B cell (primary cell): Measurements from ENCODE around the gene SUOX. TPM values are rescaled to one million over a fixed set of nuclear protein-coding genes. Genes with fewer than 3 reads are reported as not detected.

Experiments used
- ATAC-seq: fragments of 200-7000 bp; cut with Tn5 transposase; one replicate; pipeline ENCODE4 v1.10.0; 2021; ENCODE audit warnings: low read depth, mild to moderate bottlenecking, moderate number of reproducible peaks, moderate library complexity
- CTCF ChIA-PET: fragments of 350-600 bp; sonication (Branson Sonifier 250); formaldehyde crosslinking; loops from one replicate; lab custom pipeline; 2021; ENCODE audit warnings: antibody characterized with exemption, inconsistent platforms; lab: Charles Lee
- POLR2A ChIA-PET: fragments of 350-600 bp; sonication (Branson Sonifier 250); formaldehyde crosslinking; loops from one replicate; lab custom pipeline; 2021; ENCODE audit warnings: antibody characterized with exemption; lab: Charles Lee
- DNase-seq: peaks from one replicate; pipeline ENCODE4 v3.0.0; 2013
- H2AFZ ChIP-seq: 2 replicates; pipeline ENCODE4 v1.6.1; 2012; ENCODE audit warnings: mild to moderate bottlenecking, low read depth, low read length; ENCODE audit not compliant: insufficient read depth, poor library complexity, severe bottlenecking
- H3K27ac ChIP-seq, 2 donors: 1 replicate in 1 of 2; 2 replicates in 1 of 2; pipeline ENCODE4 v1.5.1; 2012 to 2013; ENCODE audit warnings: low read length in 2 of 2, mild to moderate bottlenecking in 2 of 2, moderate library complexity in 1 of 2
- H3K27me3 ChIP-seq, 4 experiments: fragments of 200-600 bp in 1 of 4; sonication (generic) in 1 of 4; replicated peaks in 1 of 4; 1 replicate in 2 of 4; 2 replicates in 2 of 4; pipeline versions ENCODE4 v1.6.1 to v1.7.0; 2013 to 2016; ENCODE audit warnings: low read length in 3 of 4, mild to moderate bottlenecking in 2 of 4, mixed read lengths in 1 of 4, moderate library complexity in 1 of 4; ENCODE audit not compliant: insufficient read depth in 4 of 4, control insufficient read depth in 3 of 4; ENCODE audit errors: control extremely low read depth in 1 of 4
- H3K36me3 ChIP-seq, 2 experiments: replicated peaks in 1 of 2; 1 replicate in 1 of 2; 2 replicates in 1 of 2; pipeline versions ENCODE4 v1.6.1 to v1.7.1; 2013; ENCODE audit warnings: low read length in 1 of 2; ENCODE audit not compliant: insufficient read depth in 2 of 2, control insufficient read depth in 1 of 2; ENCODE audit errors: control extremely low read depth in 1 of 2, extremely low read depth in 1 of 2
- H3K4me1 ChIP-seq, 2 donors: fragments of 200-600 bp in 1 of 2; sonication (generic) in 1 of 2; 1 replicate in 1 of 2; 2 replicates in 1 of 2; pipeline versions ENCODE4 v1.5.1 to v1.6.1; 2013 to 2017; ENCODE audit warnings: low read length in 2 of 2; ENCODE audit not compliant: control insufficient read depth in 2 of 2, insufficient read depth in 2 of 2
- H3K4me2 ChIP-seq: replicated peaks from 2 replicates; pipeline ENCODE3; 2012; ENCODE audit warnings: mild to moderate bottlenecking, low read depth, low read length; ENCODE audit not compliant: poor library complexity, severe bottlenecking
- H3K4me3 ChIP-seq, 5 experiments: fragments of 200-600 bp in 1 of 5; sonication (generic) in 1 of 5; 1 replicate in 3 of 5; 2 replicates in 2 of 5; pipeline versions ENCODE4 v1.5.1 to v1.7.0; 2011 to 2016; ENCODE audit warnings: low read length in 4 of 5, mild to moderate bottlenecking in 4 of 5, low read depth in 2 of 5, control low read depth in 1 of 5, moderate library complexity in 1 of 5; ENCODE audit not compliant: insufficient read depth in 1 of 5; ENCODE audit errors: control extremely low read depth in 1 of 5, extremely low read depth in 1 of 5
- H3K79me2 ChIP-seq: fragments of 200-600 bp; sonication (generic); one replicate; pipeline ENCODE4 v1.6.0; 2016; ENCODE audit warnings: low read length; ENCODE audit not compliant: control insufficient read depth, insufficient read depth
- H3K9ac ChIP-seq: fragments of 200-600 bp; sonication (generic); 2 replicates; pipeline ENCODE4 v1.6.1; 2017; ENCODE audit warnings: mild to moderate bottlenecking, low read length, moderate library complexity
- H3K9me3 ChIP-seq, 3 donors: one replicate each; pipeline versions ENCODE4 v1.6.1 to v1.7.1; 2013; ENCODE audit warnings: low read length in 2 of 3; ENCODE audit not compliant: control insufficient read depth in 2 of 3, insufficient read depth in 1 of 3; ENCODE audit errors: control extremely low read depth in 1 of 3
- H4K20me1 ChIP-seq: 2 replicates; pipeline ENCODE4 v1.6.0; 2012; ENCODE audit warnings: mild to moderate bottlenecking, low read length; ENCODE audit not compliant: insufficient read depth, control insufficient read depth, poor library complexity, severe bottlenecking
- H3K27ac Mint-ChIP-seq: one replicate; pipeline ENCODE4 v1.8.0; 2021; ENCODE audit warnings: mixed read lengths
- H3K27me3 Mint-ChIP-seq: one replicate; pipeline ENCODE4 v1.8.0; 2021; ENCODE audit warnings: mixed read lengths
- H3K4me1 Mint-ChIP-seq: one replicate; pipeline ENCODE4 v1.8.0; 2021; ENCODE audit warnings: mixed read lengths
- H3K4me3 Mint-ChIP-seq: one replicate; pipeline ENCODE4 v1.8.0; 2021; ENCODE audit warnings: mixed read lengths
- H3K9me3 Mint-ChIP-seq: one replicate; pipeline ENCODE4 v1.8.0; 2022; ENCODE audit warnings: mixed read lengths; ENCODE audit not compliant: insufficient read depth
- EZH2 ChIP-seq: IDR thresholded peaks from 2 replicates; pipeline ENCODE4 v1.6.1; 2012; ENCODE audit warnings: borderline replicate concordance, low read depth, mild to moderate bottlenecking, moderate library complexity, low read length; ENCODE audit not compliant: insufficient read depth, poor library complexity, severe bottlenecking
- WGBS: methylation state at CpG from one replicate; pipeline ENCODE4 v1.1.5; 2013; ENCODE audit warnings: missing lambda C conversion rate; ENCODE audit not compliant: insufficient coverage; 5-methylcytosine and 5-hydroxymethylcytosine counted together
- intact Hi-C: fragments of 100-400 bp; cut with micrococcal nuclease; formaldehyde crosslinking; loops from one replicate; pipeline ENCODE4 v1.10.0; 2022
- polyA plus RNA-seq: library from polyadenylated mRNA; depleted of rRNA; stranded (reverse); fragments of >200 nt; gene quantifications from 2 replicates; pipeline ENCODE4 v1.2.3, GENCODE V29; 2012
- total RNA-seq, 2 donors: library from RNA; stranded (reverse); fragments of 120-200 nt in 1 of 2; gene quantifications; 1 replicate in 1 of 2; 2 replicates in 1 of 2; pipeline versions ENCODE4 v1.2.3 to v1.2.4, GENCODE V29; 2013 to 2022
- TF ChIP-seq, protein P1 (sequence below): fragments of 200-600 bp; IDR thresholded peaks from one replicate; pipeline ENCODE4 v1.8.0; 2022; ENCODE audit warnings: antibody characterized with exemption, mild to moderate bottlenecking

SUOX gene
- total and polyA plus RNA-seq, 2 donors (not counting 1 experiment from before 2014, with no cell fraction given): 3.1 to 7.5 TPM

DNA sequence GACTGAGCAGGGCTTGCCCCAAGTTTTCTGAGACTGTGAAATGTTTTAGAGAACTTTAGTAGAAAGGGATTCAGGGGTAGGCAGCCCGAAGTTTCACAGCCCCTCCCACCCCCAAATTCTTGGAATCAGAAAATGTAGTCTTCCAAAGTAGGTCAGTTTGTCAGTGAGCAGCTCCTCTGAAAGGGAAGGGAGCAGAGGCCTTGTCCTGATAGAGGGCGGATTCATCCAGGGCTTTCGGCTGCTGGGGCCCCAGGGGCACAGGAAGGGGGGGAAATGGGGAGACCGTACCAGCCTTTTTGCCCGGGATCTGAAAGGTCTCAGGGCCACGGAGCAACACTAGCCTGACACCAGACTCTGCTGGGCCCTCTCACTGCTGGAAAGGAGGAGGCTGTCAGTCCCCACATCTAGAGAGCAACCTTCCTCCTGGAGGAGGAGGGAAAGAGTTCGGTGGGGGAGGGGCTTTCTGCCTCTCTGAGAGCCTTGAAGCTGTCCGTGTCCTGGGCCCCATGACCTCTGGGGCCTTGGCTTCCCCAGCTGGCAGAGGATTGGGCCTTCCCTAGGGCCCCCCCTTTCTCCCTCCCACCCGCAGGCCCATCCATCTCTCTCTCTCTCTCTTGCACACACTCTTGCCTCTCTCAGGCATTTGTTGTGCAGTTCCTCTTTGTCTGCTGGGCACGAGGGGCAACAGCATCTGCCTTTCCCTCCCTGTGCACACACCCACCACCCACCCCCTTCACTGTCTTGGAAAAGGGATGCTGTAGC is 23.5 kb downstream of the SUOX start, which contains the start of gene IKZF4:
IKZF4 (plus strand) TSS at position 621 of the 762 bp plus-strand sequence. CDS start 451 bp downstream, outside the sequence.
- WGBS: 47% methylated on average over 5 of the region's 10 CpGs
- H3K27ac Mint-ChIP-seq: peak within 1 kb of the TSS; percentile 76
- Histone ChIP-seq H3K9me3 (no peaks in the 10 kb centered on the region), H3K79me2 (no peaks in the 10 kb centered on the region), H3K27me3 (no peaks in the 10 kb centered on the region), H2AFZ (peak within 1 kb of the TSS; percentile 87), H3K36me3 (no peaks in the 10 kb centered on the region), H4K20me1 (no peaks in the 10 kb centered on the region), H3K4me2 (peak within 1 kb of the TSS; percentile 81), H3K4me1 (peaks cover 9 to 18% of the 10 kb centered on the region in 2 donors), H3K9ac (peak within 1 kb of the TSS; percentile 40), H3K27ac (no peak within 1 kb of the TSS), H3K4me3 (peak within 1 kb of the TSS in 4 of 5 experiments; percentile 14 to 47 (median 22))
- ATAC-seq: peak; percentile 51
- H3K9me3 Mint-ChIP-seq: no peaks in the 10 kb centered on the region
- no peaks in the 10 kb centered on the region for H3K27me3 Mint-ChIP-seq
- CTCF ChIA-PET: no interaction called here
- no peak for DNase-seq
- intact Hi-C loops: no loop called here
- H3K4me3 Mint-ChIP-seq: peak within 1 kb of the TSS; percentile 82
- peaks cover 11% of the 10 kb centered on the region for H3K4me1 Mint-ChIP-seq
- POLR2A ChIA-PET: interaction anchor here (0.6 kb wide), 1 partner anchor 14 kb away, joined by 4 read pairs; no protein-coding TSS in a partner anchor
- TF ChIP-seq, protein P1, sequence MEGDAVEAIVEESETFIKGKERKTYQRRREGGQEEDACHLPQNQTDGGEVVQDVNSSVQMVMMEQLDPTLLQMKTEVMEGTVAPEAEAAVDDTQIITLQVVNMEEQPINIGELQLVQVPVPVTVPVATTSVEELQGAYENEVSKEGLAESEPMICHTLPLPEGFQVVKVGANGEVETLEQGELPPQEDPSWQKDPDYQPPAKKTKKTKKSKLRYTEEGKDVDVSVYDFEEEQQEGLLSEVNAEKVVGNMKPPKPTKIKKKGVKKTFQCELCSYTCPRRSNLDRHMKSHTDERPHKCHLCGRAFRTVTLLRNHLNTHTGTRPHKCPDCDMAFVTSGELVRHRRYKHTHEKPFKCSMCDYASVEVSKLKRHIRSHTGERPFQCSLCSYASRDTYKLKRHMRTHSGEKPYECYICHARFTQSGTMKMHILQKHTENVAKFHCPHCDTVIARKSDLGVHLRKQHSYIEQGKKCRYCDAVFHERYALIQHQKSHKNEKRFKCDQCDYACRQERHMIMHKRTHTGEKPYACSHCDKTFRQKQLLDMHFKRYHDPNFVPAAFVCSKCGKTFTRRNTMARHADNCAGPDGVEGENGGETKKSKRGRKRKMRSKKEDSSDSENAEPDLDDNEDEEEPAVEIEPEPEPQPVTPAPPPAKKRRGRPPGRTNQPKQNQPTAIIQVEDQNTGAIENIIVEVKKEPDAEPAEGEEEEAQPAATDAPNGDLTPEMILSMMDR: no peak
- TF ChIP-seq EZH2: no peak

DNA sequence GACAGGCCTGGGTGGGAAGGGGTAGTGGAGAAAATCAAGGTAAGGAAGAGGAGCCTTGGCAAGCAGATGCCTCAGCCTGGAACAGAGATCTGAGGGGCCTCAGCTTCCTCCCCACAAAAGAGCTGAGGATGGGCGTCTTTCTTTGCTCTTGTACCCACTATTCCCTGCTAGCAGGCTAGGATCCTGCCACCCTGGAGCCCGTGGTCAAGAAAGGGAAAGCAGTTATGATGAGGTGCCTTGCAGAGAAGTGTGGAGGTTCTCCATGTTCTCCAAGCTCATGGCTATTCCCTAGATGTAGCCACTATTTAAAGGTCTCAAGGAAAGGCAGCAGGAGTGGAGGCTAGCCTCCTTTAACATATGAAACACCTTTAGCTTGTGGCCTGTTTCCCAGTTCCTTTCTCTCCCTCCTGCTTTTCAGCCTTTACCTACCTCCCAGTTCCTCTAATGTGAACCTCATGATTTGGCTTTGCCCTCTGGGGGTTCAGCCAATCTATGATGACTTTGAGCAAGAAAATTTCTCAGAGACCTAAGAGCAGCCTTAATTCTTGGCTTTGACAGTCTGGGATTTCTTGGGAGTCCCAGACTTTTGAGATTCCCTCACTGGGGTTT is 24.9 kb downstream of the SUOX start:
- no peak overlapping the region for H3K4me3 ChIP-seq
- no CpG with 5 or more reads among the region's 2 CpGs for WGBS
- H3K4me1 Mint-ChIP-seq: peaks cover 11% of the 10 kb centered on the region

More for the DNA sequence above, 24.9 kb downstream of the SUOX start:
- ATAC-seq: no peak
- TF ChIP-seq, protein P1: no peak
- TF ChIP-seq EZH2: no peak
- H3K4me1 ChIP-seq: peaks cover 9 to 18% of the 10 kb centered on the region in 2 donors
- Mint-ChIP-seq H3K27ac (no peak overlapping the region), H3K9me3 (no peaks in the 10 kb centered on the region), H3K4me3 (no peak overlapping the region), H3K27me3 (no peaks in the 10 kb centered on the region)
- no peaks in the 10 kb centered on the region for H3K79me2 ChIP-seq
- H3K36me3 ChIP-seq: no peaks in the 10 kb centered on the region
- no peaks in the 10 kb centered on the region for H3K9me3 ChIP-seq
- intact Hi-C loops: no loop called here
- H3K27me3 ChIP-seq: no peaks in the 10 kb centered on the region
- peak overlapping the region; percentile 87 for H2AFZ ChIP-seq
- POLR2A ChIA-PET: no interaction called here
- CTCF ChIA-PET: no interaction called here
- H4K20me1 ChIP-seq: no peaks in the 10 kb centered on the region
- H3K27ac ChIP-seq: no peak overlapping the region
- DNase-seq: no peak
- H3K9ac ChIP-seq: no peak overlapping the region
- peak overlapping the region; percentile 81 for H3K4me2 ChIP-seq
